GM04504 (cell line): ENCODE measurements around the gene BUD31.
"Not testable (repeated sequence)": the region's sequence is repeated elsewhere in the genome, so short reads cannot be mapped to it uniquely, and the experiment has no call there.

Experiments used
- DNase-seq: peaks from one replicate; pipeline ENCODE4 v3.0.0-alpha.2; 2012; ENCODE audit warnings: low read depth

Gene BUD31

GRCh38 chr7:99399597-99399996 lies 9.2 kb upstream of the BUD31 start:
- no peak for DNase-seq

- no peak for DNase-seq
Measured at GRCh38 chr7:99402854-99403253, 5.9 kb upstream of the BUD31 start.

DNA sequence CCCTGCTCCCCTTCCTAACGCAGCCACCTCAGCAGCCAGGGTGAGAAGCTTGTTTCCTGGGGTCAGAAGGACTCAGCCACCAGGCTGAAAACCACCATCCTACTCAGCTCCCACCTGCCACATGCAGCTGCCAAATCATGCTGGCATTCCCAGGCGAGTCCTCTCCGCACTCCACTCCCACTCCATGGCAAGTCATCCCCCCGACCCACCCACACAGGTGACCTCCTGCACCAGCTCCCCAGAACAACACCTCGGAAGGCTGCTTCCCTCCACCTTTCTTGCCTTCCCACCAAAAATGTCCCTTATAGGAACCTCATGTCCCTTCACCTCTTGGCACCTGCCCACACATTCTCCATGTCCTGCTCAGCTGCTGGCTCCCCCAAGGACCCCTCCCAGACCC lies 5.0 kb upstream of the BUD31 start:
- DNase-seq = no peak

DNA sequence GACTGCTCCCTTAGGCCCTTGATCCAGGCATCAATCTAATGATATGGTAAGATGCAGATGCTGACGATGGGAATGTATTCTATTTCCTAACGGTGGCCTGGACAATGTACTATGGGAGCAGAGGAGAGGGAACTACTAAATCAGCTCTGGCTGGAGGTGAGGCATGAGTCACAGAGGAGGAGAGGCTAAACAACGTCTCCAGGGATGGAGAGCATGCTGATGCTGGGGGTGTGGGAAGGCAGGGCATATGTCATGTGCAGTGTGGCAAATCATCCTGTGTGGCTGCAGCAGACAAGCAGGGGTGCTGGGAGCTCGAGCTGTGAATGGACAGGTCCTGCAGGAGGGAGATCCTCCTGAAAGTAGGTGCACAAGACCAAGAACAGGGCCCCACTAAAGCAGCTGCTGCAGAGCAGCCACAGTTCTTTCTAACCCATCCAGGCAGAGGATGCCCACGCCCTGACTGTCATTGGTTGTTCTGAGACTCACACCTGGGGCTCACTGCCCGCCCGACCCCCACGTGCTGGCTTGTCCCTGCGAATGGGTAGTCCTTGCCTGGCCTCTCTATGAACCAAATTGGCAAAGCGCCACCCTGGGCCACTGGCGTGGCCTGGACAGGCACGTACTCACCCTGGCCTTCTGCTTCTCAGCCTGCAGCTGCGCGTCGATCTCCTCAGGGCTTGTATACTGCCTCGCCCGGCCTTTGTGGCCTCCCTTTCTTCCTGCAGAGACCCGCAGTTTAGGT lies 4.4 kb upstream of the BUD31 start:
- peak; percentile 18 for DNase-seq

- no peak for DNase-seq
Measured at GRCh38 chr7:99404977-99405320, 3.8 kb upstream of the BUD31 start.

GRCh38 chr7:99406557-99406956 lies 2.2 kb upstream of the BUD31 start:
- no peak for DNase-seq

DNA sequence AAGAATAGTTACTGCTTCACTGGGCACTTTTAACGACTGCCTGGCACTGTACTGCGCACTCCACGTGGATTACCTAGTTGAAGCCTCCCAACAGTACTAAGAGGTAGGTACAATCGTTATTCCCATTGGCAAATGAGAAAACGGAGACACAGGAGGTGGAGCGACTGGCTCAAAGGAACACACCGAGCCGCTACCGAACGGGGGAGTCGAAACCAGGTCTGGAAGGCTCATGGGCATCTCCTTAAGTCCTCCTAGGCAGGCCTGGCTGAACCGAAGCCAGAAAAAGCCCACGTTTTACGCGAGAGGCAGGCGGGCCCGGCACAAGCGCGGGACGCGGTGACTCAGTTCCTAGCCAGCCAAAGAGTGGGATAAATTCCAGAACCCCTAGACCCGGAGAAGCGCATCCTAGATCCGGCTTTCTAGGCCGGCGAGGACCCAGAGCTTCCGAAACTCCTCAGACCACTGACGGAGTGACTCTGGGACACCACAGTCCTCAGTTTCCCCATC lies 844 bp upstream of the BUD31 start:
- peak; percentile 58 for DNase-seq

DNA sequence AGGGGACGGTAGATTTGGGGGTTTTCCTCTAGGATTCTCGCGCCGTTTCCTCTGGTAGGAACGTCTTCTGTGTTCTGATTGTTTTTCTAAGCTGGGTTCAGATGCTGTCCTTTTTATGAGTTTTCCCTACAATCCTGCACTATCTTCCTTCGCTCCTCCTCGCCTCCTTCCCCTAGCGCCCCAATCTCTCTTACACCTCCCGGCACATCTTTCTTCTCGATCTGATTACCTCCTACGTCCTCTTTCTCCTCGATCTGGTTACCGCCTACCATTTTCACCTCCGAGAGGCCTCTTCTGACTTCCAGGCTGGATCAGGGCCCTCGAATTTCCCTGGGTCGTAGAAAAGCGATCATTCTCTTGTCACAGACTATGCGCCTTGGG lies 413 bp downstream of the BUD31 start:
- no peak for DNase-seq

- no peak for DNase-seq
Measured at GRCh38 chr7:99409806-99410205, 1.0 kb downstream of the BUD31 start.

DNA sequence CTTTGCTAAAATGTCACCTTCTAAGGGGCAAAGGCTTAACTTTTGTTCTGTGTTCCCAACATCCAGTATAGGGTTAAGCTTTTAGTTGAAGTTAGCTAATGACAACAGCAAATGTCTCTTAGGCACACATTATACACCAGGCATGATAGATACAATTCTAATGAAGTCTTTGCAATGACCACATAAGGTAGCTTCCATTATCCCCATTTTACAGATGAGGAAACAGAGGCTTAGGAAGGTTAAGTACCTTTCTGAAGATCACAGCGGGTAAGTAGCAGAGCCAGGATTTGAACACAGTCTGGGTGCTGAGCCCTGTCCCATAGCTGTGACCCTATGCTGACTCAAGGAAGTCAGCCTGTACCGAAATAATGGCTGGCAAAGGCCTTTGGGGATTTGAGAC lies 1.9 kb downstream of the BUD31 start:
- no peak for DNase-seq

- peak; percentile 36 for DNase-seq
Measured at GRCh38 chr7:99415513-99416127, 6.9 kb downstream of the BUD31 start.

GRCh38 chr7:99418260-99418659 lies 9.5 kb downstream of the BUD31 start:
- no peak for DNase-seq

DNA sequence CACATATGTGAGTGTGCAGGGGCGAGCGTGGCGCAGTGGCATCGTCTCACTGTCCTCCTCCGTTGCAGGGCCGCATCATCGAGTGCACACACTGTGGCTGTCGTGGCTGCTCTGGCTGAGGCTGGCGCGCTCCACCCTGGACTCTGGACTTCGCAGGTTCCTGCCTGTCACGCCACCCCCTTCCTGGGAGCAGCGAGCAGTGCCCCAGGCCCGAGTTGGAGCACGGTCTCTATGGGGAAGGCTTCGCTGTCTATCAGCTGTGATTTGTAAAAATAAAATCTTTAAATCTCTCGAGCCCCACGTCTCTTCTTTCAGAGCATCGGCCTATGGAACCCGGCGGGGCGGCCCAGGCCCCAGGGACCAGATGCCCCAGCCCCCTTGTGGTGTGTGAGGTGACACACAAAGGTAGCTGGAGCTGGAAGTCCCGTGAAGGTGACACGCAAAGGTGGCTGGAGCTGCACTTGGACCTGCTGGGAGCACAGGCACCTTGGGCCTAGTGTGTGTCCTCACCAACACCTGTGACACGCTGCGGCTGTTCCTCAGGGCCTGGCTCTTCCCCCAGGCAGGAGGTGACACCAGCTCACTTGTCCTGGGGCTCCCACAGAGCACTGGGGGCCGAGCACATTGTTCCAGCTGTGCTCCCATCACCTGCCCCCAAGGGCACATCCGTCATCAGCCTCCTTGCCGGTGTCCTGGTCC lies 10.7 kb downstream of the BUD31 start:
- no peak for DNase-seq

DNA sequence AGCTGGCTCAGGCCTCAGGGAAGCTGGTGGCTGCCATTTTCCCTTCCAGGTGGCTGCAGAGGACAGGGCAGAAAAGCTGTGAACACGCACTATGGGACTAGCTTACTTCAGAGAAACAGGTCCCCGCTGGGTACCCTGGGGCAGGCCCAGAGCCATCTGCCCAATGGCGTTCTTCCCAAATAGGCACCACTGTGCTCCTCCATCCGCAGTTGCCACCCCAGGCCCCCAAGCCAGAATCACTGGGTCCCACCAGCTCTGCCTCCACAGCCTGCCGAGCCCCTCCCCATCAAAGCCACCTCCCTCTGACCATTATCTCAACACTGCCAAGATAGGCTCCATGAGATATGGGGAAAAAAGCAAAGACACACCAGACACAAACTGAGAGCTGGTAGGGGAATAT lies 11.4 kb downstream of the BUD31 start:
- no peak for DNase-seq

- DNase-seq = no peak
Measured at GRCh38 chr7:99420986-99421385, 12.2 kb downstream of the BUD31 start.

DNA sequence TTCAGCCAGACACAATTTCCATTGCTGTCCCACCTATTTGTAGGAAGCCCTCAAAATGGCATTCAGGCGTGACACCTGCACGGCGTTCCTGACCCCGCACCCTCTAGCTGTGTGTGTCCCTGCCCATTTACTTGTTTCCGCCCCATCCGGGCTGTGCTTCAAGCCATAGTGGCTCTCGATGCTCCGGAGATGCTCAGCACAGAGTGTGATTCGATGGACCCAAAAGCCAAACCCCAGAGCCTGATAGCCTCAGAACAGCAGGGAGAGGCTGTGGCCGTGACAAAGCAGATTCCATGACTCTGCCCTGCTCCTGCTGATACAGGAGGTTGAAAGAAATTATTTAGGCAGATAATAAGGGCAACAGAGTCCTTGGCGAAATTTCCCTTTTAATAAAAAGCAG lies 13.4 kb downstream of the BUD31 start:
- no peak for DNase-seq

GRCh38 chr7:99422625-99423024 lies 13.9 kb downstream of the BUD31 start:
- no peak for DNase-seq

DNA sequence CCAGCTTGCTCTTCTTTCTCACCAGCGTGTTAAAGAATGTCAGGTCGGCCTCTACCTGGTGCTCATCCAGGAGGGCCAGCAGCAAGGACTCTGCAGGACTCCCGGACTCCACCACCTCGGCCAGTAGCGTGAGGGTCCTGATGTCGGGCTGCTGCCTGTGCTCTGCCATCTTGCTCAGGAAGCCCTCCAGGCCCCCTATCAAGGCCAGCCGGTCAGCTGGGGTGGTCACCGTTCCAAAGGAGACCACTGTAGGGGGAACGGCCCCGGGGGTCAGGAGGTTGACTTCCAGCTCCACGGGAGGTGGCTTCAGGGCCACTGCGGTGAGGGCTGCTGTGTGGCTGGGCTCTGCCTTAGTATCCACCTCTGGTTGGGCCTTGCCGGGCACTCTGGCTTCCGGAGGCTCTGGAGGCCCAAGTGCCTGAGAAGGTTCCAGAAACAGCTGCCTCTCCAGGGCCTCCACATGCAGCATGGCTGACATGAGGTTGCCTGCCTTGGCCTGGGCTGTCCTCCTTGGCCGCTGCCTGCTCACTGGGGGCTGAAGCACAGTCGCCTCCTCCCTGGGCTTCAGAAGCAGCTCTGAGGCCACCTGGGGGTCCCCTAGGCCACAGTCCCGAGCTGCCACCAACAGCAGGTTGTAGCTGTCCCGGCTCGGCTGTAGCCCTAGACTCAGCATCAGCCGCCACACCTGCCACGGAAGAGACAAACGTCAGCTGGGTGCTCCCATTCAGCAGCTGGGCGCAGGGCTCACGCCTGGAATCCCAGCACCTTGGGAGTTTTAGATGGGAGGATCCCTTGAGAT lies 16.4 kb downstream of the BUD31 start:
- DNase-seq = no peak

GRCh38 chr7:99428972-99429566 lies 20.3 kb downstream of the BUD31 start:
- DNase-seq = no peak

GRCh38 chr7:99429756-99430155 lies 21.0 kb downstream of the BUD31 start:
- DNase-seq = no peak

DNA sequence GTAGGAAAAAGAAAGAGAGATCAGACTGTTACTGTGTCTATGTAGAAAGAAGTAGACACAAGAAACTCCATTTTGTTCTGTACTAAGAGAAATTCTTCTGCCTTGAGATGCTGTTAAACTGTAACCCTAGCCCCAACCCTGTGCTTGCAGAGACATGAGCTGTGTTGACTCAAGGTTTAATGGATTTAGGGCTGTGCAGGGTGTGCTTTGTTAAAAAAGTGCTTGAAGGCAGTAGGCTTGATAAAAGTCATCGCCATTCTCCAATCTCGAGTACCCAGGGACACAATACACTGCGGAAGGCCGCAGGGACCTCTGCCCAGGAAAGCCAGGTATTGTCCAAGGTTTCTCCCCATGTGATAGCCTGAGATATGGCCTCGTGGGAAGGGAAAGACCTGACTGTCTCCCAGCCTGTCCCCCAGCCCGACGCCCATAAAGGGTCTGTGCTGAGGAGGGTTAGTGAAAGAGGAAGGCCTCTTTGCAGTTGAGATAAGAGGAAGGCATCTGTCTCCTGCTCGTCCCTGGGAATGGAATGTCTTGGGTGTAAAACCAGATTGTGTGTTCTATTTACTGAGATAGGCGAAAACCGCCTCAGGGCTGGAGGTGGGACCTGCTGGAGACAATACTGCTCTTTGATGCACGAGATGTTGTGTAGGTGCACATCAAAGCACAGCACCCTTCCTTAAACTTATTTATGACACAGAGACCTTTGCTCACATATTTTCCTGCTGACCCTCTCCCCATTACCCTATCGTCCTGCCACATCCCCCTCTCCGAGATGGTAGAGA lies 23.2 kb downstream of the BUD31 start:
- not testable (repeated sequence) for DNase-seq
